GM19452 (cell line): ENCODE measurements around the gene STRA6.

Source experiments
- ATAC-seq: cut with Tn5 transposase; IDR thresholded peaks from one replicate; pipeline ENCODE4 v1.9.1; 2021; ENCODE audit not compliant: unreplicated experiment

The STRA6 gene

DNA sequence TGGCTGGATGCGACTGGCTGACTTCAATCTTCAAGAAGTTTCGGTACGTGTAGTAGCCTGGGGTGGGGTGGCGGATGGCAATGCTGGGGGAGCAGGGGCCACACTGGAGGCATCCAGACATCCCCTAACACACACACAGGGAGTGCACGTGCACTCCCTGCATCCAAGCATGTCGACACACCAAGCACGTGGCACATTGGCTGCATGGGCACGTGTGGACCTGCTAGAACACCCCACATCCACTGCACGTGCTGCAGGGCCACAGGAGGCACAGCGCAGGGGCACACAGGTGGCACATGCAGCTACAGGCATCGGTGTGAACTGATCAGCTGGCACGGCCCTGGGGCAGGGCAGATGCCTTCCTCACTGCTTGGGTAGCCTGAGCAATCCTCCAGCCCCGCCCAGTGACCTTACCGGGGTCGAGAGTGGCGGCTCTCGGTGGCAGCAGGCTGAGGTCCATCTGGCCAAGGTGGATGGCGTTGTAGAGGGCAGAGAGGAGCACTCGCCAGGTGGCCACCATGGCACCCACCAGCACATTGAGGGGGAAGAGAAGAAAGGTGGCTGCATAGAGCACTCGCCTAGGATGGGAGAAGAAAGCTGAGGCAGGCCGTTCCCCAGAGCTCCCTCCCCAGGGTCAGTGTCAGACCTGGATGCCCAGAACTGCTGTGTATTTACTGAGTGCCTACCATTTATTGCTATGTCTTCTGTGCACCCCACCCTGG, 21.5 kb downstream of the STRA6 start:
- no peak for ATAC-seq

DNA sequence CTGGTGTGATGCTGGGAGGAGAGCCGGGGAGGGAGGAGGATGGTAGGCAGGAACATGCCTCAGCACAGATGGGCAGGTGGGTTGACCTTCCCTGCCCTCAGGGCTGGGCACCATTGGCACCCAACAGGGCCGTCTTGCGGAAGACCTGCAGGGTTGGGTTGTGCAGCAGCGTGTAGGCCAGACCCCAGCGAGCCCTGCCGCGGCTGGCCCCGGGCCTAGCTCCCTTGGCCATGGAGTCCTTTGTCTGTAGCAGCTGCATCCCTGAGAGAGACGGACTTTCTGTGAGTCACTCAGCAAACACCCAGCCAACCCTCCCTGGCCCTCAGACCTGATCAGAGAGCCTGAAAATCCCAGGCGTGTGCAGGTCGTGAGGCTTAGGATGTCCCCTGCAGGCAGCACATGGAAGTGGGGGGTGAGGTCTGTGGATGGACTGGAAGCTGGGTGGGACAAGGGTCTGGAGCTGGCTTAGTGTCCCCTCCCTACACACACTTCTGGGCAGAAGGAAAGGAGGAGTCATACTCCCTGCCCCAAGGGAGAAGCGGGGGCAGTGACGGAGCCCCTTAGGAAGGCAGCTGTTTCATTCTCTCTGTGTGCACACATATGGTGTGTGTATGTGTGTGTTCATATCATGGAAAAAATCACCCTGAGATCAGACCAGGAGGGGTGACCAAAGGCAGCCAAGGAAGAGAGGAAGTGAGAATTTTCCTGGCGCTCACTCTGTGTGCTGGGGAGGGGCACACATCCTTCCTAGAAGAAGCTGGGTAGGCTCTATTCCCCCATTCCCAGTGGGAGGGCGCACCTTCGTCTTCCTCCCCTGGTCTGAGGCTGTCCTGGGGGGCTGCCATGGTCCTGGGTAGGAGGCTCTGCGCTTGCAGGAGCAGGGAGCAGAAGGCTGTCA, 22.4 kb downstream of the STRA6 start:
- no peak for ATAC-seq

DNA sequence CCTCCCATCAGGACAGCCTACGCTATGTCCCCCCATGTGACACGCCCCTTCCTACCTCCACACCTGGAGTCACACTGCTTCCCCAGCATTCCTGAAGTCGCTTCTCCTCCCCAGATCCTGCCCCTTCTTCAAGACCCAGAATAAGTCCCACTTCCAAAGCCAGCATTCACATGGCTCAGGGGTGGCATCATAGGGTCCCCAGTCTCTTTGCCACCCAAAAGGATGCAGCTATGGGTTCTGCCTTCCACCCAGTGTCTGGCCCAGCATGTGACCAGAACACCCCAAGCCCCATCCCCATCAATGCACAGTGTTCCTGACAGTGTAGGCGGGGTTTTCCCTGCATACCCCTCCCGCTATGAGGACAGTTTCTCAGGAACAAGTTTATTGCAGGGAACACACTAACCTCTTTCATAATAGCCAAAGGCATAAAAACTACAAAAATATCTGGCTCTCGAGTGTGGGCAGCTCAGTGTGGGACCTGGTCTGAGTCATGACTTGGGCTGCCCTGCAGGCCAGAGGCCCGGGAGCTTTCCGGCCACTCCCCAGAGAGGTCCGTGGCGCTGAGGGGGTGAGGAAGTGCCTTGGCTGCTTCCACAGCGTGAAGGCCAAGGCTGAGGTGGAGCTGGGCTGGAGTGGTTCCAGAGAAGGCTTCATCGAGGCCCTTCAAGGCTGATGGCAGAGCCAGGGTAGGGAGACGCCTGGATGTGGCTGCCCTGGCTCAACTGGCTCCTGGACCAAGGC, 23.3 kb downstream of the STRA6 start:
- ATAC-seq = no peak

DNA sequence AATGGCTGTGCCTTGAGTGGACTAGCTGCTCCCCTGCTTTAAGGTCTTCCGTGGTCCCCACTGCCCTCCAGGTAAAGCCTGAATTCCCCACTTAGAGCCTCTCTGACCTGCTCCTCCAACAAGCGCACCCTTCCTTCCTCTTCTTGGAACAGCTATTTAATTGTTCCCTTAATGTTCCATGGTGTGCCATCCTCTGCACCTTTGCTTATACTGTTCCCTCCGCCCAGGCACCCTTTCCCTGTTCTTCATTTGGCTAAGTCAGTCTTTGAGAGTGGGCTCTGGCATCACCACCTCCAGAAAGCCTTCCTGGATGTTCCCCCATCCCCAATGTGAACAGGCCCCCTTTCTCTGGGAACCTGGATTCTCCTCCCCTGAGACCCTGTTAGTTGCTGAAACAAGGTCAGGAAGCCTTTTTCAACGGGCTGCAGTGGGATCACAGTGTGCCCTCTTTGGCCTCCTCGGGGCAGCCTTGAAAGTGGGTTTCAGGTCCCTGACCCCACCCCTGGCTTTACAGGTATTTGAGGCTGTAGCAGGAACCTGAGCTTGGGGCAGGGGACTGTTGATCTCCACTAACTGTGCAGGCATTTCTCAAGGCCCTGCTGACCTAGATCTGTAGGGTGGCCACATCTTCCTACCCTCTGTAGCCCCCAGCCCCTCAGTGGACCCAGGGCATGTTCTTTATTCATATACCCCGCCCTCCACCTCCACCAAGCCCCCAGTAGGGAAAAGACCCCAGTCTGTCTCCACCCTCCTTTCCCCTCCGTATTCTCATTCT, 24.1 kb downstream of the STRA6 start:
- ATAC-seq = no peak

DNA sequence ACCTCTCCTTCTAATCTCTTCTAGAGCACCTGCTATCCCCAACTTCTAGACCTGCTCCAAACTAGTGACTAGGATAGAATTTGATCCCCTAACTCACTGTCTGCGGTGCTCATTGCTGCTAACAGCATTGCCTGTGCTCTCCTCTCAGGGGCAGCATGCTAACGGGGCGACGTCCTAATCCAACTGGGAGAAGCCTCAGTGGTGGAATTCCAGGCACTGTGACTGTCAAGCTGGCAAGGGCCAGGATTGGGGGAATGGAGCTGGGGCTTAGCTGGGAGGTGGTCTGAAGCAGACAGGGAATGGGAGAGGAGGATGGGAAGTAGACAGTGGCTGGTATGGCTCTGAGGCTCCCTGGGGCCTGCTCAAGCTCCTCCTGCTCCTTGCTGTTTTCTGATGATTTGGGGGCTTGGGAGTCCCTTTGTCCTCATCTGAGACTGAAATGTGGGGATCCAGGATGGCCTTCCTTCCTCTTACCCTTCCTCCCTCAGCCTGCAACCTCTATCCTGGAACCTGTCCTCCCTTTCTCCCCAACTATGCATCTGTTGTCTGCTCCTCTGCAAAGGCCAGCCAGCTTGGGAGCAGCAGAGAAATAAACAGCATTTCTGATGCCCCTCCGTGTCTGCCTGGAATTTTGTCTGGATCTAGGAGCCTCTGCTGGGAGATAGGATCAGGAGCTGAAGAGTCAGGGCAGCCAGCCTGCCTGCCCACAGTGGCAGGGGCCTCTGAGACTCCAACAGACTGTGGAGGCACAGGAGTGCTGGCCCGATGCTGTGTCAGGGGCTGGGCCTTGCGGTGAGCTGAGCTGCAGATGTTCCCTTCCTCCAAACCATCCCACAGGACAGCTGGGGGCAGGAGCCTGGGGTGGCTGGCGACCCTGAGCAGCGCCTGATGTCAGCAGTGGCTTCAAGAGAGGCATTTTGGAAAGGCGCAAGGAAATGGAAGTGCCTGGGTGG, 26.0 kb downstream of the STRA6 start:
- ATAC-seq = no peak

DNA sequence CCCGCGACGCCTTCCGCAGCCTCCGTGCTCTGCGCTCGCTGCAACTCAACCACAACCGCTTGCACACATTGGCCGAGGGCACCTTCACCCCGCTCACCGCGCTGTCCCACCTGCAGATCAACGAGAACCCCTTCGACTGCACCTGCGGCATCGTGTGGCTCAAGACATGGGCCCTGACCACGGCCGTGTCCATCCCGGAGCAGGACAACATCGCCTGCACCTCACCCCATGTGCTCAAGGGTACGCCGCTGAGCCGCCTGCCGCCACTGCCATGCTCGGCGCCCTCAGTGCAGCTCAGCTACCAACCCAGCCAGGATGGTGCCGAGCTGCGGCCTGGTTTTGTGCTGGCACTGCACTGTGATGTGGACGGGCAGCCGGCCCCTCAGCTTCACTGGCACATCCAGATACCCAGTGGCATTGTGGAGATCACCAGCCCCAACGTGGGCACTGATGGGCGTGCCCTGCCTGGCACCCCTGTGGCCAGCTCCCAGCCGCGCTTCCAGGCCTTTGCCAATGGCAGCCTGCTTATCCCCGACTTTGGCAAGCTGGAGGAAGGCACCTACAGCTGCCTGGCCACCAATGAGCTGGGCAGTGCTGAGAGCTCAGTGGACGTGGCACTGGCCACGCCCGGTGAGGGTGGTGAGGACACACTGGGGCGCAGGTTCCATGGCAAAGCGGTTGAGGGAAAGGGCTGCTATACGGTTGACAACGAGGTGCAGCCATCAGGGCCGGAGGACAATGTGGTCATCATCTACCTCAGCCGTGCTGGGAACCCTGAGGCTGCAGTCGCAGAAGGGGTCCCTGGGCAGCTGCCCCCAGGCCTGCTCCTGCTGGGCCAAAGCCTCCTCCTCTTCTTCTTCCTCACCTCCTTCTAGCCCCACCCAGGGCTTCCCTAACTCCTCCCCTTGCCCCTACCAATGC, 27.1 kb downstream of the STRA6 start:
- ATAC-seq = no peak

DNA sequence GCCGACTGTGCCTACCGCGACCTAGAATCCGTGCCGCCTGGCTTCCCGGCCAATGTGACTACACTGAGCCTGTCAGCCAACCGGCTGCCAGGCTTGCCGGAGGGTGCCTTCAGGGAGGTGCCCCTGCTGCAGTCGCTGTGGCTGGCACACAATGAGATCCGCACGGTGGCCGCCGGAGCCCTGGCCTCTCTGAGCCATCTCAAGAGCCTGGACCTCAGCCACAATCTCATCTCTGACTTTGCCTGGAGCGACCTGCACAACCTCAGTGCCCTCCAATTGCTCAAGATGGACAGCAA, 27.7 kb downstream of the STRA6 start:
- ATAC-seq = no peak

DNA sequence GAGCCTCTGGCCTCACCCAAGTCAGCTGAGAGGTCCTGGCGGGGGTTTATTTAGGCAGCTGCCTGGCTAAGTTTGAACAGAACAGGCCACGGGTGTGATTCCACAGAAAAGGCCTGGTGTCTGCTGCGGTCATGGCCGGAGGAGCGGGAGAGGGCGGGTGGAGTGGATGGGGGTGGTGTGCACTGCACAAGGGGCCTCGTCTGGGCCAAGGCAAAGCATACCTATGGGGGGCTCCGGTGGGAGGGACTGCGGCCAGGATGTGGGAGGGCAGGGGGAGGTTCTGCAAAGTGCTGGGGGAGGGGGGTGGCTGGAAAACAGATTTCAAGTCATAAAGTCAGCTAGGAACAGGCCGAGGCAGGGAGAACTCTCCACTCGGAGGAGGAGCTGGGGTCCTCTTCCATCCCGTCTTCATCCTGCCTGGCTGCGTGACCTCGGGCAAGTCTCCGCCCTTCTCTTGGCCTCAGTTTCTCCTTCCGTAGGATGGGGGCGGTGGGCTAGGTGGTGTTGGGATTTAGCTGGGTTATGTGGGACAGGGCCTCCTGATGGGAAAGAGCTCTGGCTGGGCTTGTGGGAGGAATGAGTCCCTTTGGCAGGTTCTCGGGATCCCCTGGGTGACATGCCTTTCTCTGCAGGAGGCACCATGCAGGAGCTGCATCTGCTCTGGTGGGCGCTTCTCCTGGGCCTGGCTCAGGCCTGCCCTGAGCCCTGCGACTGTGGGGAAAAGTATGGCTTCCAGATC, 28.2 kb downstream of the STRA6 start:
- no peak for ATAC-seq

DNA sequence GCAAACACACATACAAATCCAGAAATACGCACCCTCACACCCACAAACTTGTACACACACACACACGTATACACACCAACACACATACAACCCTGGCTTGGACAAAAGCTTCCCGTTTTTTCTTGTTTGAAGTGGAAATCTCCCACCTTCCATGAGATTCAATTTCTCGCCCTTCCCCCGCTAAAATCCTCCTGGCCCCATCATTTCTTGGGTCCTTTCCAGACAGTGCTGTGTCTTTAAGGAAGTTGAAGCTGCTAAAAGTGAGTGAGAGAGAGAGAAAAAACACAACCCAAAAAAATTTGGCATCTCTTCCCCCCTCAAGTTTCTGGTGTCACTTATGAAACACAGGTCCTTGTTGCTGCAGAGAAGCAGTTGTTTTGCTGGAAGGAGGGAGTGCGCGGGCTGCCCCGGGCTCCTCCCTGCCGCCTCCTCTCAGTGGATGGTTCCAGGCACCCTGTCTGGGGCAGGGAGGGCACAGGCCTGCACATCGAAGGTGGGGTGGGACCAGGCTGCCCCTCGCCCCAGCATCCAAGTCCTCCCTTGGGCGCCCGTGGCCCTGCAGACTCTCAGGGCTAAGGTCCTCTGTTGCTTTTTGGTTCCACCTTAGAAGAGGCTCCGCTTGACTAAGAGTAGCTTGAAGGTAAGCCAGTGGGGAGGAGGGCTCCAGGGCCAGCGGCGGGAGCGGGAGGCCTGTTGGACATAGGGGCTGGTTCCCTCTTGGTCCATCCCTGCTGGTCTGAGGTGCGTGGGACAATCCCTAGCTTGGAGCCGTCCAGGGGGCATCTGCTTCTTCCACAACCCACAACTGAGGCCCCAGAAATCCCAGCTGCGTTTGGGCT, 29.0 kb downstream of the STRA6 start, which contains the start of gene ISLR:
ISLR (plus strand) TSS at position 331 of the 839 bp plus-strand sequence. CDS start 1,149 bp downstream, outside the sequence.
- no peak for ATAC-seq

DNA sequence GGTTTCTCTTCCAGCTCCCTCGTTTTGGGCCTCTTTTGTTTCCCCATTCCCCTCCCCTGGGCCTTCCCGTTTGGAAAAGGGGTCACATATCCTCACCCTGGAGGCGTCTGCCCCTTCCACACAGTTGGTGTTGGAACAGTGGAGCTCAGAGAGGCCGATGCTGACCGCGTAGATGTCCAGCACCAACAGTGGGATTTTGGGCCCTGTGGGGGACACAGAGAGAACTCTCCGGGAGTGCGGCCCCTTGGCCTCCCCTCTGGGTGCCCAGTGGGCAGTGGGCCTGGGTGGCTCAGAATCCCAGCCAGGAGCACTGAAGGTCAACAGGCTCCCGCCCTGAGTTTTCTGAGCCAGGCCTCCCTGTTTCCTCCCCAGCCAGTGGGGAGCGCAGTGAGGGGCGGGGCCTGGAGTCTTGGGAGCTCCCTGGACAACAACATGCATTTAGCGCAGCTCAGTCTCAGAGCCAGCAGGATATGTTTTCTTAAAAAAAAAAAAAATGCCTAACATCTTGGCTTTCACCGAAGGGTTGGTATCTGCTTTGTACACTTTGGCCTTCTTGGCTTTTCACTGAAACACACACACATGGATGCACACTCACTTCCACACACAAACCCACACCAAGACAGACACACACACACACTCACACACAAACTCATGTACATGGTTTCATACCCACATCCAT, 29.7 kb downstream of the STRA6 start:
- no peak for ATAC-seq

DNA sequence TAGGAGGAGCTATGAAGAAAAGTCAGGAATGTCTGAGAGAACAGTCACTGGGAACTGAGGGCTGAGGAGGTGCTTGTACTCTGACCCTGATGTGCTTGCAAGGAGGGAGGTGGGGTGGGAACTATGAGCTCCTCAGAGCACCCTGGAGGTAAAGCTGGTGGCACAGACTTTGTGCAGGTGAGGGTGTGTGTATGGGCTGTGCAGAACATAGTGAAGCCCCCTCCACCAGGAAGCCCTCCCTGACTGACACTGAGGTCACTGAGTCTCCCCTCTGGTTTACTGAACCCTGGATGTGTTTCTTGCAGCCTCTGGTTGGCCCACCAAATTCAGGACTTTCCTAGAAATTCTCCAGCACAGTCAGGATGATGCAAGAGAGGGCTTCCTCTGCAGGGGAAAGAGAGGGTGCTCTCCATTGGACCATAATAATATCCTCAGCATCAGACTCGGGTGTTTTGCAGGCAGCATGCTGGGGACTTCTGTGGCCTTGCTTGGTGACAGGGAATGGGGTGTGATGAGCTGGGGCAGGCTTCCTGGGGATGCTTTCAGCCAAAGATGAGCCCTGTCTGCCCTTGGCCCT, 30.5 kb downstream of the STRA6 start:
- no peak for ATAC-seq

DNA sequence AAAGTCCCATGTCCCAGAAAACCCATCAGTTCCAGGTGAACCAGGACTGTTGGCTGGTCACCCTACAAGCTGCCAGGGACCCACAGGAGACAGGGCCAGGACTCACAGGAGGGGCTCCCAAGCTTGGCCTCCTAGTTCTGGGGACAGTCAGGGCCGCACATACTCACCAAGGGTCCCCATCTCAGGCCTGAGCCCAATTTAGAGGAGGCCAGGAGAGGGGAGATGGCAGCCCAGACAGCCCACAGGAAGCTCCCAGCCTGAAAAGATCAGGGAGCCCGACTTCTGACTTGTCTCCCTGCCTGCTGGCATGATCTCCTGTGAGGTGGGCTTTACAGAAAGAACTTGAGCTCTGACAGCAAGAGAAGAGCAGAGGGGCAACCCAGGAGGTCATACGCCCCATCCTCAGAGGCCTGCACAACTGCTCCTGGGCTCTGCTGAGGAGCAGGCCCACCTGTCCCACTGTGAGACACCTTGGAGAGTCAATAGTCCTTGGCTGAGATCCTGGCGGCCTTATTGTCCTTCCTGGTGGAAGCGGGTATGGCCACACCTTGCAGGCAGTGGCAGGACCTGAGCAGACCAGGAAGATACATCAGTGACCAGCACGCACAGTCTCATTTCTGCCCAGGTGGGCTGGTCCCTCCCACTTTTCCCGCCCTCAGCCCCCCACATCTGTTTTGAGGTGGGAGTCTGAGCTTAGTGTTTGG, 31.6 kb downstream of the STRA6 start:
- ATAC-seq = no peak

DNA sequence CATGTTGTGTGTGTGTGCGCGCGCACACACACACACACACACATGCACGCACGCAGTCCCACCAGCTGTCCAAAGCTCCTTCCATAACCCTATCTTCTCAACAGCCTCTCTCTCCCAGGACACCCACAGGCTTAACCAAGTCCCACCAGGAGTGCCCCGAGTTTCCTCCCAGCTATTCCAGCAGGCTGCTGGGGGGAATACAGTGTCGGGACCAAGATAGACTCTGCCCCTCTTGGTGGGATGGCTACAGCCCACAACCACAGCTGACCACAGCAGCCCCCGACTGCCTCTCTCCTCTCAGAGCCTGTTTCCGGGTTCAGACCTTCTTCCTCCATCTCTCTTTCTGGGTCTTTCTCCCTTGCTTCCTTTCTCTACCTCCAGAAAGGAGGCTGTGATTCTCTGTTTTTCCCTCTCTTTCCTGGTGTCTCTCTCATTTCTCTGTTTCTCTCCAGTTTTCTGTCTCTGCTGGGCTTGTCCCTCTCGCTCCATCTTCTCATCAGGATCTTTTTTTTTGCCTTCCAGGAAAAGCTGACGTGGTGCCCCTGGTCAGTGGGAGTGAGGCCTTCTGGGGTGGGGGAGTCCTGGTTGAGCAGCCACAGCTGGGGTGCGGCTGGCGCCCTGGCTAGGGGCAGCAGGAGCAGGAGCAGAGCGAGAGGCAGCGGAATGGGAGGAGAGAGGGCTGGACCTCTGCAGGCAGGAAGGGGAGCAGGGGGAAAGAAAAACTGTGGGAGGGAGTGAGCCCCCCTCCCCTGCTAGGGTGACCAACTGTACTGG, 32.3 kb downstream of the STRA6 start:
- no peak for ATAC-seq

DNA sequence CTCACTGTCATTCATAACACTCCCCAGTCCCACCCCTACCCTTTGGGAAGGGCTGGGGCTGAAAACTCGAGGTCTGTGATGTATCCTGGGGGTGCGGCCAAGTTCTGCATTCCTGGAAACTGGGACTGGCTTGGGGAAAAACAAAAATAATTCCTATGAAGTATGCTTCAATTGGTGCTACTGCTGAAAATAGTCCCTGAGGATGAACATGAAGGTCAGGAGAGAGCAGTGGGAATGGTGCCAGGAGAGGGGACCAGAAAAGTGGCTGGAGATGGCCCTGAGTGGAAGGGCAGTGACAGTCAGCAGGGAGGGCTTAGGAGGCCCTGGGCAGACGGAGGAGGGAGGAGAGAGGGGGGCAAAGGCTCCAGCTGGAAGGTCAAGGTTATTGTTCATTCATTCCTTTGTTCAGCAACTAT, 33.9 kb downstream of the STRA6 start:
- ATAC-seq = no peak

DNA sequence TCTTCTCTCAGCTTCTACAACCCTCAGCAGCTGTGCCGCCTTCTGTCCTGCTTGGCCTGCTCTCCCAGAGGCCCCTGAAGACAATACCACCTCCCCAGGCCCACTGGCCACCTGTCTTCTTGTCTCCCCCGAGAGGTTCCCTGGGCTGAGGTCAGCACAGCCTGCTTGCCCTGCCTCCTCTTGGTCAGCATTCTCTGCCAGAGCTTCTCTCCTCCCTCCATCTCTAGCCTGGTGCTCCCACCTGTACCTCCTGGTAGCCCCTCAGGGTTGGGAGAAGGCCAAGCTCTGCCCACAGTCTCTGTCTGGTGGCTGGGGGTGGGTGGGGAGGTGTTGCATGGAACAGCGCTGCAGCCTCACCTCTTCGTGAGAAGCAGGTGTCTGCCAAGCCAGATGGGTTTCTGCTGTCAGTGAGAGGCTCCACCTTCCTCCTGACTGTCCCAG, 34.7 kb downstream of the STRA6 start:
- no peak for ATAC-seq
